Nucleus accumbens (tissue), 56 donors: ENCODE measurements around the gene CD80.
"Not testable (repeated sequence)": the region's sequence is repeated elsewhere in the genome, so short reads cannot be mapped to it uniquely, and the experiment has no call there.

ENCODE experiments used
- DNase-seq, 56 donors: peaks; one replicate each; lab custom pipeline; 2025; lab: John Stamatoyannopoulos, UW

CD80 gene, protein sequence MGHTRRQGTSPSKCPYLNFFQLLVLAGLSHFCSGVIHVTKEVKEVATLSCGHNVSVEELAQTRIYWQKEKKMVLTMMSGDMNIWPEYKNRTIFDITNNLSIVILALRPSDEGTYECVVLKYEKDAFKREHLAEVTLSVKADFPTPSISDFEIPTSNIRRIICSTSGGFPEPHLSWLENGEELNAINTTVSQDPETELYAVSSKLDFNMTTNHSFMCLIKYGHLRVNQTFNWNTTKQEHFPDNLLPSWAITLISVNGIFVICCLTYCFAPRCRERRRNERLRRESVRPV

DNA sequence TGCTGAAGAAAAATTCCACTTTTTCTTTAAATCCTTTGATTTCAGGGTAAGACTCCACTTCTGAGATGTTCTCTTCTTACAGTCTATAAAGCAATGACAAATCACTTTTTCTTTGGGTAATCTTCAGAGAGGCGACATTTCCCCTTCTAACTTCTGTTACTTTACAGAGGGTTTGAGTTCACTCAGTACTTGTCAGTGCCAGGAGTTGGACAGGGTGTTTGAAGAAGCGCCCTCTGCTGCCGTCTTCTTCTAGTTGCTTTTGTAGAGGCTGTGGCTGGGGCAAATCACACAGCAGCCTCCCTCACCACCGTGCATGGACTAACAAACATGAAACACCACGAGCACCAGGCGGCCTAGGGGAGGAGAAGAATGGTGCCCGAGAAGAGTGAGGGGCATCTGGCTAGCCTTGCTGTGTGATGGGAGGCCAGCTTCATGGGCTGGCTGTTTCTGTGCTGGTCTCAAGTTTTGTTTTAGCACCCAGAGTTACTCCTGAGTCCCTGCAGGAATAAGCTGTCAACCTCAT is at the start of gene CD80:
Gene CD80, minus strand, starts transcription at position 174 of the 523 bp plus-strand sequence. CDS start 1,886 bp downstream, outside the sequence.
- DNase-seq, result peak in 10 of 56 donors; percentile 1 to 48 (median 8)

DNA sequence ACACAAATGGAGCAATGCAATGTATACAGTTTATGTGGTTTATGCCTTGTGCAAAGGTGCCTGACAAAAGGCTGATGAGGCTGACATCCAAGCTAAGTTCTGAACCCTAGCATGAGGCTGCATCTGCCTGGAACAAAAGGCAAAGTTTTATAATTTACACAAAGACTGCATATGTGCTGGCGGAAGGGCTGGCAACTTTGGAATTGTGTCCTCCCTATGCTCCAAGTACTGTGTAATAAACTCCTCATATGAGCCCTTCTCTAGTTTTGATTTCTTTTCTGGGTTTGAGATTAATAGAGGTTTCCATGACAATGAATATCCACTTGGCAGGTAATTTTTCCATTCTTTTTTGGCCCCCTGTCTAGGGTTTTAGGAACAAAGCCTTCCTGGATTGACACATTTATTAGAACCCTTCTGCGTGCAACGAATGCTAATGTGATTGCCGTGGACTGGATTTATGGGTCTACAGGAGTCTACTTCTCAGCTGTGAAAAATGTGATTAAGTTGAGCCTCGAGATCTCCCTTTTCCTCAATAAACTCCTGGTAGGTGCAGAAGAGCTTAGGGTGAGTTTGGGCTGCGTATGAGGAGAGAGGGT is 49.1 kb upstream of the CD80 start:
- no peak for DNase-seq

DNA sequence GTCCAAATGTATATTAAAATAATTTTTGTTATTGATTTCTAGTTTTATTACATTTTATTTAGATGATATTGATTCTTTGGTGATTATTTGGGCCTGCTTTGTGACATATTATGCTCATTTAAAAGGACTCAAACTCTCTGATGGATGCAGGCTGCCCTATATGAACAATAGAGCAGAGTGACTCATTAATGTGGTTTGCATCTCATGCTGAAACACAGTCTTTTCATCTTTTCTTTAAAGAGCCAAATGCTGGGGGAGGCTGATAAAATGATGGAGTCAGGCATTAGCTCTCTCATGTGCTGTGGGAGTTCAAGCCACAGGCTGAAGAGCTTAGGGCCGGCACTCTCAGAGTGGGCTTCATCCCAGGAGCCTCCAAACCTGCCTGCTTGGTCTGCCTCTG is 45.5 kb upstream of the CD80 start:
- no peak for DNase-seq

DNA sequence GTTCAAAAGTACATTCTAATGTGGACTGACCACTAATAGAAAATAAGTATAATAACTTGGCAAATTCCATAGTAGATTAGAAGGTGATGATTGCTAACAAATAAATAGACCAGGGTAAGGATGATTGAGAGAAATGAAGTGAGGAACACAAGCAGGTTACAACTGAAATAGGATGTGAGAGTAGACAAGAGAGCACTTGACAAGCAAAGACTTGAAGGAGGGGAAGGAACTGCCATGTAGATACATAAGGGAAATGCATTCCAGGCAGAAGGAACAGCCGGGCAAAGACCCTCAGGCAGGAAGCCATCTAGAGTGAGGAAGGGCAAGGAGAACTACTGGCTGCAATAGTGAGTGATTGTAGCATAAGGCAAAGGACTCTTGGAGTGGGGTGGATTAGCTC is 43.3 kb upstream of the CD80 start:
- no peak for DNase-seq

DNA sequence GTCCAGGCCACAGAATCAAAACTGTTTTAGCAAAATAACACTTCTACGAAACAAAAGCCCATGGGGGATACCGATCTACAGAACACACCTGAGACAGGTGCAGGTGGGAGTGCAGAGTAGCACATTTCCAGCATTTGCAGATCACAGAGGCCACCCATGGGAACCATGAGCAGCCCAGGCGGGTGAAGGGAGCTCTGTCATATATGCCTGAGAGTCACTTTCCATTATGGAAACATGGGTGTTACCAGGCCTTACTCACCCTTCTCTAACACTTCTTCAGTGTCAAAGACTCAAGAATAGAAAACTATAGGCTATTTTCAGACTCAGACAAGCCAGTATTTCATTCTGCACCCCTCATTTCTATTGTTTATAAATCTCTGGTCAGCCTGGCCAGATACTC is 41.7 kb upstream of the CD80 start:
- DNase-seq, result no peak

DNA sequence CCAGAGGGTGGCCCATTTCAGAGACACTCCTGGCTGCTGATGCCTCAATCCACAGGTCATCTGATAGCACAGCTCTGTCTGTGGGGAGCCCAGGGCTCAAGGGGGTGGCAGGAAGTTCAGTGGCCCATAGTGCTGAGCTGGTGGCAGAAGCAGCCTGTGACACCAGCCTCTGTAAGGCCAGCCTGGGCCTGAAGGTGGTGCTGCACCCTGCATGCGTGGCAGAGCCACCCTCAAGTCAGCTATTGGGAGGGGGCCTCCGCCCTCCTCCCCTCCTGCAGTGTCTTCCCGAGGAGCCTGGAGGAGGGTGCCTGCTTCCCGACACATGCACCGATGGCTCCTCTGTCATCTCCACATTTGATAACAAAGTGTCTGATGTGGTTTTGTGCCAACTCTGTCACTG is 41.3 kb upstream of the CD80 start:
- DNase-seq, result no peak

DNA sequence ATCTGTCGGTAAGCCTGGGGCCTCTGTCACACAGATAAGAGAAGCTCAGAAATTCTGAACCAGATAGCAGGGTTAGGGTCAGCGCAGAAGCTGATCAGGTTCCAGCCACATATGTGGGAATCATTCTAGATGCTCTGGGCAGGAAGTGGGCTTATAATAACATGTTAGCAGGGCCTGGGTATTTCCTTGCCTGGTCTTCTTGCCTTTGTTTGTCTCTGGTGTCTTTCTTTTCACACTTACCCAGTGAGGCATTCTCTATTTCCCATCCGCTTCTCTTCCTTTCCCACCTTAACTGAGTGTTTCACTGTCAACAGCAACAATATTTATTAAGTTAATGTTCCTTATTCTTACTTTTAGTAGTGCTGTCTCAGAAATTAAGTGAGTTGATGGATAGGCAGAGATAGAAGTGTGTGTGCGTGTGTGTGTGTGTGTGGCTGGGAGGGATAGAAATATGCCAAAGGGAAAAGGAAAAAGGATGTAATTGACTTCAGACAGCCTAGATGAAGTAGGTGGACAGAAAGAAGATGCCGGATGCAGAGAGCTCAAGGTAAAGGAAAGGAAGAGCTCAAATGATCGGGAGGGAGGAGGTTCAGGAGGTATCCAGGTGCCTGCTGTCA is 40.3 kb upstream of the CD80 start:
- no peak for DNase-seq

DNA sequence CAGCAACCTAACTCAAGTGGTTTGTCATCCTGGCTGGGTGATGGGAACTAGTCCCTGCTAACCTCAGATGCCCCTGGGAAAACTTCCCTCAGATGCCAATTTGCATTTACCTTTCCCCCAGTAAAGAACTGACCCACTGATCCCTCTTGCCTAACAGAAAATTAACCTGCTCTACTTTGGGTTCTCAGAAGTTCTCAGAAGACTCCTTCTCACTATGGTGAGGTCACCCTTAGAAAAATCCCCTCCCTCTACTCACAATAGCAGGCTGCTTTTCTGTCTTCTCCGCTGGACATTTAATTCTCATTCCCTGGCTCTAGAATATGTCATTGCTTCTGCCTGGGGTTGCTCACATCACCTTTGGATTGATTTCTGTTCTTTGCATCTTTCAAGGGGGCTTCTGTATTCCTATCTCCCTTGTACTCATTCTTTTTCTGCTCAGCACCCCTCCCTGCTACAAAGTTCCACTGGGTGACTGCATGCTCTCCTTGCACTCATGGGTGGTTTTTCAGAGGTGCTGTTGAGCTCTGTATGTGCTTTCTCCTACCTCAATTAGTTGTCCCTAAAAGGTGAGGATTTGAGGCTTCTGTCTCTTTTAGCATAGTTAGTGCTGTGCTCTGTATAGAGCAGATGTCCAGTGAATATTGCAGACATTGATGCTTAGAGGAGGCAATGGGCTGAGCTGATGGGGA is 39.1 kb upstream of the CD80 start:
- DNase-seq, result no peak

DNA sequence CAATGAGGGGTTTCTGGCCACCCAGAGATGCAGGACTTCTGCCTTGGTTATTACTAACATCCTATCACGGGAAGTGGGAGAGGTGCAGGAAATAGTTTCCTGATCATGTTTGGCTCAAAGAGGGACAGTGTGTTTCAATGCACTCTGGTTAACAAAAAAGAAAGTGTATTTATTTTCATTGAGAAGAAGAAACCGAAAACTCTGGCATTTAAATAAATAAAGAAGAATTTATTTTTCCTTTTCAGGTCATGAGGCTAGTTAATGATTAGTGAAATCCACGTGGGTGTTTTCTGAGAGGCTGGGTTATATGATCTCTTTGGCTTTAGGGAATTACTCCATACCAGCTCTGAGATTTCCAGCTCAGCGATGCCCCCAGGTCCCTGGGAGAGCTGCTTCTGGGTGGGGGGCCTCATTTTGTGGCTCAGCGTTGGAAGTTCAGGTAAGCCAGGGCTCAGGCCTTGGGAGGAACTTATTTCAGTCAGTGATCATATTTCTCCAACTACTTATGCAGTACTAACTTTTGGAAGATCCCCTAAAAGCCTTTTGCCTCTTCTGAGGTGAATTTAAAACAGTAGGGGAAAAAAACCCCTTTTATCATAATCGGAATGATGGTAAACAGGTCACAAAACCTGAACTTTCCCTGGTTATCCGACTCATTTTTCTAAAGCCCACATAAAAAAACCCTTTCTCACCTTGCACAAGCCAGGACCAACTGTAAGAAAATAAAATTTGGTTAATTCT is 38.3 kb upstream of the CD80 start, which contains the start of gene PLA1A:
Gene PLA1A, plus strand, starts transcription at position 338 of the 741 bp plus-strand sequence. Its CDS starts 29 bp downstream, at position 367.
- DNase-seq, result no peak

DNA sequence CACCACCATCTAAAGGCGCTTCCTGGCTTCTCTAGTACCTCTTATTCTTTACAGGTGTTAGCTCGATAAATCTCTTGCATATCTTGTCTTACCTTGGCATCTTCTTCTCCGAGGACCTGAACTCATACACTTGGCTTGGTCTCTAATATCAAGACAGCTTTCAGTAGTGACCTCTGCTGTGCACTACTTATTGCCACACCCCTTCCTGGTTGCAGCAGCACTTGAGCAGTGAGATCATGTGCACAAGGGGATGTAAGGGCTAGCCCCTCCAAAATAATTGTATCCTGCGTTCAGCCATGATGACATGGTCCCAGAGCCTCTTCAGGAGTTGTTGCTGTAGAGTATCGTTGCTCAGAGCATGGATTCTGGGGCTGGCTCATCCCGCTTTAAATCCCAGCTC is 37.0 kb upstream of the CD80 start:
- no peak for DNase-seq

DNA sequence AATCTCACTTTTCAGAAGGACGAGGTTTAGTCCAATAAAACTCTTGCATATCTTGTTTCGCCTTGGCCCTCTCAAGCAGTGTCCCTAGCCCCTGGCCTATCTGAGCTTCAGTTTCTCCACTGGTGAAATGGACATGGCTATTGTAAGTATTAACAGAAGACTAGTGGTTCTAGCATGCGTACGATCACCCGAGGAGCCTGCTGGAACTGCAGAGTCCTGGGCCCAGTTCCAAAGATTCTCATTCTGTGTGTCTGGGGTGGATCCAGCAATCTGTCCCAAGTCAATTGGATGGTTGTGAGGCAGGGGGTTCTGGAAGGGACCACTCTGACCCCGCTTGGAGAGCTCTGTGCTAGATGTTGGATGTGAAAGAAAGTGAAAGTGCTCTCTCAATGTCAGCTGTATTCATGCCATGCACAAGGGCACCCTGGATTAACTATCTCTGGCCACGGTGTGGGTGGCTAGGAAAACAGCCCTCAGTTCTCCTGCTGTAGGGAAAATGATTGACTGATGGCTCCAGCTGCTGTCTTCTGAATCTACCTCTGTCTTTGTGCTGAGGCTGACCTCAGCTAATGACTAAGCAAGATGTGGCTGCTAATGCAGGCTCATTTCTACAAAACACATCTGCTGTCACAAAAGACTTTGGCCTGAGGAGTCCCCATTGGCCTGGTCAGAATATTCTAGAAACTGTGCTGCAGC is 36.4 kb upstream of the CD80 start:
- DNase-seq, result peak in 9 of 56 donors; percentile 2 to 29 (median 7)

DNA sequence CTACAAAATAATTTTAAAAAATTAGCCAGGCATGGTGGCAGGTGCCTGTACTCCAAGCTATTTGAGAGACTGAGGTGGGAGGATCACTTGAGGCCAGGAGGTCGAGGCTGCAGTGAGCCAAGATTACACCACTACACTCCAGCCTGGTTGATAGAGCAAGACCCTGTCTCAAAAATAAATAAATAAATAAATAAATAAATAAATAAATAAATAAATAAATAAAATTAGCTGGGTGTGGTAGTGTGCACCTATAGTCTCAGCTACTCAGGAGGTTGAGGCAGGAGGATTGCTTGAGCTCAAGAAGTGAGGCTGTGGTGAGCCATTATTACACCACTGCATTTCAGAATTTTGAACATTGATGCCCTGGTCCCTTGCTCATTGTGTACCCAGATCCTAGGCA is 35.5 kb upstream of the CD80 start:
- not testable (repeated sequence) for DNase-seq

DNA sequence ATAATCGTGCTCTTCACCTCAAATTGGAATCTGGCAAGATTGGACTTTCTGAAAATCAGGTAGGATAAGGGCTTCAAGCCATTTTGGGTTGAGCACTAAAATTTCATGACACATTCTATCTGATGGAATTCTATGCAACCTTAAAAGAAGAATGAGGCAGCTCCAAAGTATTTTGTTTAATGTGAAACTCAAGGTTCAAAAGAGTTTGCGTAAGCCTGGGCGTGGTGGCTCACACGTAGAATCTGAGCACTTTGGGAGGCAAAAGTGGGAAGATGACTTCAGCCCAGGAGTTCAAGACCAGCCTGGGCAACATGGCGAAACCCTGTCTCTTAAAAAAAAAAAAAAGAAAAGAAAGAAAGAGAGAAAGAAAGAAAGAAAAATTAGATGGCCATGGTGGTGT is 34.7 kb upstream of the CD80 start:
- DNase-seq, result no peak

DNA sequence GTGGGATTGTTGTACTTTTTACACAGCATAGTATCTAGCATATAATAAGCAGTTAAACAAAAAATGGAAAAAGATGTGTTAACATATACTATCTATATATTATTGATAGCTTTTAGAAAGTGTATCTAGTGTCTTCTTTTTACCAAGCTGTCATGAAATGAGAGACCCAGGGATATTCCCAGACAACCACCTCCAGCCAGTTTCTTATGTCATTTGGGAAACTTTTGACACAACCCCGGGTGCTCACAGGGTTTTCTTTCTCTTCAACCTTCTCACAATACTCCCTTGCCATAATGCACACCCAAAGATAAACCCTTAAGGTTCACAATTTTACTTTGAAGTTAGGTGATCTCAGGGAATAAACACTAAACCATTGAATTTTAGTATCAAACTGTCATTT is 33.4 kb upstream of the CD80 start:
- no peak for DNase-seq

DNA sequence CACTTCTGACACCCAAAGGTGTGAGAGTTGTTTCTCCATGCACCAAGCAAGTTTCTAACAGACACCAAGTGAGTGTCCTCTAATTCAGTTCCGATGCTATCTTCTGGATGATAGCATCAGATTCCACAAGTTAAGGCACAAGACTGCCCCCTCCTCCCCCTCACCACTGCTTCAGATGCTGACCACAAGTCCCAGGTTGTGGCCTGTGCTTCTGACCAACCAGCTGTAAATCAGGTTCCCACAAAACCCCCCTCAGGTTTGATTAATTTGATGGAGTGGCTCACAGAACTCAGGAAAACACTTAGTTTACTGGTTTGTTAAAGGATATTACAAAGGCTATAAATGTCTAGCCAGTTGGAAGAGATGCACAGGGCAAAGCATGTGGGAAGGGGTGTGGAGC is 31.3 kb upstream of the CD80 start:
- no peak for DNase-seq

DNA sequence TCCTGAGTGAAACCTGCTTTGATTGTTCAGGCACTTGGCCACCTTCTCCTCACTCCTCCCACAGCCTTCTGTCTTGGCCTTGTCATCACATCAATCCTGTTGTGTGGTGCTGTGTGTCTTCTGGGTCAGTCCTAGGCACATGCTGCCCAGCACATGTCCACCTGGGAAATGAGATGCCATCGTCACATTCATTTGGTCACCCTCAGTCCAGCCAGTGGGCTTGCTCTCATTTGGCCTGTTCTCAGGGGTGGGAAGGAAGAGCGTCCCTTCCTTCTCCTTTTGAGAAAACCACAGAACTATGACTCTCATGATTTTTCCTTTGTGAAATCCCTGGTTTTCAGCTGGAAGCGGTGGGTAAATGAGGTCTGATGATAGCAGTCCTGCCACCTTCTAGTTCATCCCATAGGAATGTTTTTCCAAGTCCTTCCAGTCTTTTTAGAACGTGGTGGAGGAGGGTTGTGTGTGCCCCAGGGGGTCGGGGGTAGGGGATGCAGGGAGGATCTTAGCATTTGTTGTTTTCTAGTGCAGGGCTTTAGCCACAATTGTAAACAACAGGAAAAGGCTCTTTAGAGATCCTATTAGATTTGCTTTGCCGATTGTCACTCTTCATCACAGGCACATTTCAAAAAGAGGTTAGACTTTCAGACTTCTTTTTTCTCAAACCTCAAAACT is 29.8 kb upstream of the CD80 start:
- no peak for DNase-seq

DNA sequence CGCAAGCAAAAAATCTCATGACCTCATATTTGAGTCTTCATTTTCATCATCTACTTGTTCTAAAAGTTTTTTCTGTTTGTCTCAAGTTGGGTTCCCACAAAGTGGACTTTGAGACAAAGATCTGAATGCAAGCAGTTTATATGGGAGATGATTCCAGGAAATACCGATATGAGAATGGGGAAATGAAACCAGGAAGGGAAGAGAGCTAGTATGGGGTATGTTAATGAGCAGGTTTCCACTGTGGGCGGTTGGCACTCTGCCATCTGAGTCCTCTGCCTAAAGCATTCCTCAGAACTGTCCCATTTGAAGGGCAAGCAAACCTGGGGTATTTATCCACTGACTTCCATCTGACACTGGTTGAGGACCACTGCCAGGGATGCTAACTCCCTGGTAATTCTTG is 28.7 kb upstream of the CD80 start:
- peak in 5 of 56 donors; percentile 3 to 21 (median 7) for DNase-seq

DNA sequence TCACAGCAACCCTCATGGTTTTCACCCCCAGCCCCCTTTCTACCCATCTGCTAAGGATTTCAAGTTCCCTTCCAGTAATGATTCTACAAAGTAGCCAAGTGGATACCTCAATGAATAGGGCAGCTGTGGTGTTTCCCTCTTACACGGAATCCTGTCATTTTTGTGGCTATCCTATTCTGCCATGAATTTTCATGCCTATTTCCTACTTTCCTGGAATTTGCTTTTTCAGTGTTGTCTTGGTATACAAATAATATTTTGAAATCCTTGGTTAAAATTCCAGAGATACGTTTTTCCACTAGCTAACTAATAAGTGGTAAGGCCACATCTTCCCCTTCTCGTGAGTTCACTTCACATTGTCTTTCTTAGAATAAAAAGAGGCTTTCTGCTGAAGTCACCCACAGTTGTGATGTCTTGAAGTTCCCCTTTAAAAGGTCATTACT is 27.3 kb upstream of the CD80 start:
- DNase-seq, result no peak
